ENCODE results near the gene WDR46.

Gene WDR46

GRCh38 chr6:33313709-33314514, 24.9 kb upstream of the WDR46 start, which contains the start of gene TAPBP:
Gene TAPBP, minus strand, starts transcription at chr6:33314078. Its CDS starts 37 bp downstream, at chr6:33314041.
- peak; percentile 84 for DNase-seq (ENCODE audit: low read depth)

- DNase-seq (ENCODE audit: low read depth) = peak; percentile 70
Observed at GRCh38 chr6:33313105-33313708, 24.2 kb upstream of the WDR46 start.

GRCh38 chr6:33312361-33313104, 23.5 kb upstream of the WDR46 start:
- peak; percentile 81 for DNase-seq (ENCODE audit: low read depth)

- no peak for DNase-seq (ENCODE audit: low read depth)
Observed at GRCh38 chr6:33306356-33306755, 17.3 kb upstream of the WDR46 start.

- DNase-seq (ENCODE audit: low read depth) = no peak
Observed at GRCh38 chr6:33305052-33305451, 16.0 kb upstream of the WDR46 start.

- no peak for DNase-seq (ENCODE audit: low read depth)
Observed at GRCh38 chr6:33304216-33304615, 15.2 kb upstream of the WDR46 start.

GRCh38 chr6:33301877-33302276, 12.8 kb upstream of the WDR46 start:
- DNase-seq (ENCODE audit: low read depth) = no peak

GRCh38 chr6:33299237-33299944, 10.4 kb upstream of the WDR46 start:
- DNase-seq (ENCODE audit: low read depth) = peak; percentile 96

- peak; percentile 68 for DNase-seq (ENCODE audit: low read depth)
Observed at GRCh38 chr6:33298773-33299236, 9.8 kb upstream of the WDR46 start, which contains the start of gene RGL2. Gene RGL2, minus strand, starts transcription at chr6:33298942. Its CDS starts 332 bp downstream, at chr6:33298610.

GRCh38 chr6:33297956-33298772, 9.1 kb upstream of the WDR46 start:
- DNase-seq (ENCODE audit: low read depth) = peak; percentile 87

GRCh38 chr6:33297406-33297955, 8.4 kb upstream of the WDR46 start:
- no peak for DNase-seq (ENCODE audit: low read depth)

GRCh38 chr6:33296797-33297405, 7.9 kb upstream of the WDR46 start:
- no peak for DNase-seq (ENCODE audit: low read depth)

- DNase-seq (ENCODE audit: low read depth) = no peak
Observed at GRCh38 chr6:33295621-33296369, 6.8 kb upstream of the WDR46 start.

- DNase-seq (ENCODE audit: low read depth) = no peak
Observed at GRCh38 chr6:33294086-33294823, 5.2 kb upstream of the WDR46 start.

GRCh38 chr6:33292996-33293682, 4.1 kb upstream of the WDR46 start:
- no peak for DNase-seq (ENCODE audit: low read depth)

GRCh38 chr6:33290459-33290858, 1.4 kb upstream of the WDR46 start:
- no peak for DNase-seq (ENCODE audit: low read depth)

GRCh38 chr6:33289784-33290315, 811 bp upstream of the WDR46 start:
- no peak for DNase-seq (ENCODE audit: low read depth)
